GM12892 (cell line): ENCODE data around the gene DYNC1I1.

Source experiments
- POLR2A ChIP-seq: IDR thresholded peaks from 2 replicates; pipeline ENCODE4 v1.6.1; 2011; ENCODE audit warnings: low read depth, low read length, control low read depth
- TAF1 ChIP-seq: IDR thresholded peaks from 2 replicates; pipeline ENCODE4 v1.6.1; 2011; ENCODE audit warnings: low read depth, mild to moderate bottlenecking, control low read depth, low read length, borderline replicate concordance

DNA sequence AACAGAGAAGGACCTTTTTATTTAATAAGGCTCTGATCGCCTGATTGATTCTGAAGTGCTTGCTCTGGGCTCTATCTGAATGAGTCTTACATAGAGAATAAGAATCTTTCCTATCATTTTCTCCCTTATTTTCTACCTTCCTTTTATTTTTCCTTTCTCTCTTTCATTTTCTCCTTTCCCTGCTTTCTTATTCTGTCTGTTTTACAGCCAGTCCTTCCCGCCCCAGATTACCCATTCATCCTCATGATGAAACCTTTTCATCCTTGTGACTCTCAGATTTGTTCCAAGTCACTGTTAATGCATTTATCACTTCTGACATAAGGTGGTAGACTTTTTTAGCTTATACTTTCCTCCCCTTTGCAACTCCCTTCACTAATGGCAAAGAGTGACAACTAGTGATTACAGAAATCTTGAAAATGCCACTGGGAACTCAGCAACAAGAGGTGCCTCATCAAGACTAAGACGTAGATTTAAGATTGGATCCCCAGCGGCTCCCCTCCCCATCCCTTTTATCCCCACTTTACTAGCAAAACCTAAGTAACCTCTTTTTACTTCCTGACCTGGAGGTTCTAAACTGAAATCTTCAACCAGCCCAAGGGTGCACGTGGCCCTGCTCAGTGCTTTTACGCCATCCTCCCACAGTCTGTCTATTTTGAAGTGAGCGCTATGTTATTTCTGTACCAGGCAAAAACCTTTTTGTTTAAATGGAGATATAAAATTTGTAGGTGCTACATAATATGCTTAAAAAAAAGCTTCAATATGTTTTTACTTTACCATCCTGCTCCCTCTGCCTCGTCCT, 179.8 kb downstream of the DYNC1I1 start:
- no peak for TF ChIP-seq TAF1
- TF ChIP-seq POLR2A = no peak
